Right cardiac atrium (tissue), 5 donors: Measurements from ENCODE around the gene GADD45G. TPM values are rescaled to one million over a fixed set of nuclear protein-coding genes. Genes with fewer than 3 reads are reported as not detected.

Experiments
- ATAC-seq, 2 donors: fragments of 200-7000 bp; cut with Tn5 transposase; one replicate each; pipeline versions ENCODE4 v1.8.0 to v1.9.1; 2020; ENCODE audit warnings: moderate library complexity in 2 of 2, mild to moderate bottlenecking in 1 of 2
- DNase-seq, 3 donors: peaks; one replicate each; pipeline ENCODE4 v3.0.0-alpha.2; 2020
- H3K27ac ChIP-seq: one replicate; pipeline ENCODE4 v1.5.1; 2013; ENCODE audit warnings: mild to moderate bottlenecking, low read length, control low read depth, moderate library complexity
- H3K27me3 ChIP-seq: one replicate; pipeline ENCODE4 v1.6.1; 2013; ENCODE audit not compliant: control insufficient read depth, insufficient read depth
- H3K4me1 ChIP-seq: one replicate; pipeline ENCODE4 v1.6.1; 2013; ENCODE audit warnings: low read length; ENCODE audit not compliant: control insufficient read depth, insufficient read depth
- H3K4me3 ChIP-seq: one replicate; pipeline ENCODE4 v1.5.1; 2013; ENCODE audit warnings: low read length, control low read depth
- H3K9me3 ChIP-seq: one replicate; pipeline ENCODE4 v1.6.1; 2013; ENCODE audit warnings: low read length; ENCODE audit not compliant: control insufficient read depth
- WGBS: extraction: QIAGEN DNeasy Blood & Tissue Kit; methylation state at CpG from one replicate; pipeline ENCODE4 v1.1.7; 2013; 5-methylcytosine and 5-hydroxymethylcytosine counted together
- intact Hi-C, 4 donors: fragments of 100-400 bp; cut with DNase I; formaldehyde crosslinking; loops; one replicate each; pipeline versions ENCODE4 v1.11.0 to v1.14.0; 2022 to 2023
- polyA plus RNA-seq: library from polyadenylated mRNA; stranded (reverse); fragments of 200-250 nt; gene quantifications from one replicate; pipeline ENCODE4 v1.2.3, GENCODE V29; 2013
- total RNA-seq, 4 donors: library from RNA; stranded (reverse); fragmentation: NEBNext Ultra II Directional; extraction: Animal tissue kit (Norgen Biotek cat#: 25700); gene quantifications; one replicate each; pipeline ENCODE4 v1.2.1, GENCODE V29; 2021
- donor health status: healthy with polysubstance abuse.
- donor health status: DM: no; HTN: yes; CAD: no.
- donor health status: DM: no; HTN: no; CAD: no.
- donor health status: DM: no; HTN: yes; CAD: no; lungs with severe emphysema.
- donor health status: DM: yes; HTN: yes; CAD: no.

Gene GADD45G
- total and polyA plus RNA-seq, 5 donors, result 27.6 to 157 (median 102) TPM

DNA sequence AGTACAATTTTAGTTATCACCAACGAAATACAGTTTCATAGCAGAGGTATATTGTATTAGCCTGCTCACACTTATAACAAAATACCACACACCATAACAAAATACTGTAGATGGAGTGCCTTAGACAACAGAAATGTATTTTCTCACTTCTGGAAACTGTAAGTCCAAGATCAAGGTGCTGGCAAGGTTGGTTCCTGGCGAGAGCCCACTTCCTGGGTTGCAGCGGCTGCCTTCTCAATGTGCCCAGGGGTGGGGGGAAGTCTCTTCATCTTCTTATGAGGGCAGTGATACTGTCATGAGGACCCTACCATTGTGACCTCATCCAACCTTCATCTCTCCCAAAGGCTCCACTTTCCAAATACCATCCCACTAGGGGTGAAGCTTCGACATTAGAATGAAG lies 30.5 kb upstream of the GADD45G start:
- intact Hi-C loops, result no loop called here
- no peak for DNase-seq
- H3K27me3 ChIP-seq, result no peaks in the 10 kb centered on the region
- no peaks in the 10 kb centered on the region for H3K4me1 ChIP-seq
- no peak overlapping the region for H3K27ac ChIP-seq
- WGBS, result 53% methylated on average over 4 of the region's 4 CpGs
- H3K9me3 ChIP-seq, result no peaks in the 10 kb centered on the region
- ATAC-seq, result no peak
- H3K4me3 ChIP-seq, result no peak overlapping the region

DNA sequence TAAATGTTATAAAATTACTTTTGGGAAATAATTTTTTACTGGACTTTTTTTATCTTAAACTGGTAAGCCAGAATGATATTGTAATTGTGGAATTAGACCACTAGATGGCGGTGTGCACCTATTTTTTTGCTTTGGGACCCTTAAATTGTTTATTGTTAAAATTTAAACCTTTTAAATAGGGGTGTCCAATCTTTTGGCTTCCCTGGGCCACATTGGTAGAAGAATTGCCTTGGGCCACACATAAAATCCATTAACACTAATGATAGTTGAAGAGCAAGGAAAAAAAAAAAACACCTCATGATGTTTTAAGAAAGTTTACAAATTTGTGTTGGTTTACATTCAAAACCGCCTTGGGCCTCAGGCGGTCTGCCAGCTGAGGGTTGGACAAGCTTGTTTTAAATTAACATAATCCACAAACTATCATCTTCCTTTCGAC lies 28.4 kb upstream of the GADD45G start:
- DNase-seq, result no peak
- intact Hi-C loops, result no loop called here
- no peak for ATAC-seq
- no peaks in the 10 kb centered on the region for H3K9me3 ChIP-seq
- no peak overlapping the region for H3K4me3 ChIP-seq
- 37% methylated on average over 4 of the region's 4 CpGs for WGBS
- H3K4me1 ChIP-seq, result no peaks in the 10 kb centered on the region
- H3K27me3 ChIP-seq, result no peaks in the 10 kb centered on the region
- no peak overlapping the region for H3K27ac ChIP-seq

DNA sequence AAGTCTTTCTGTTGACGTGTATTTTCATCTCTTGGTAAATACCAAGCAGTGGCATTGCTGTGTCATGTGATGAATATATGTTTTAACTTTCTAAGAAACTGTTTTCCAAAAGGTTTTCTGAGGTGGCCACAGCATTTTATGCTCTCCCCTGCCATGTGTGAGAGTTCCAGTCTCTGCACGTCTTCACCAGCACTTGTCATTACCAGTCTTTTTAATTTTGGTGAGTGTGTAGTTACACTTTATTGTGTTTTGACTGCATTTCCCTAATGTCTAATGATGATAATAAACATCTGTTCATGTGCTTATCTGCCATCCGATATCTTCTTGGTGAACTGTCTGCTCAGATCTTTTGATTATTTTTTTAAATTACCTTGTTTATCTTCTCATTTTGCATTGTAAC lies 27.4 kb upstream of the GADD45G start:
- WGBS, result 91% methylated on average over 3 of the region's 3 CpGs
- H3K27ac ChIP-seq, result no peak overlapping the region
- no peak overlapping the region for H3K4me3 ChIP-seq
- intact Hi-C loops, result no loop called here
- ATAC-seq (no peak), DNase-seq (no peak)
- H3K9me3 ChIP-seq, result no peaks in the 10 kb centered on the region
- no peaks in the 10 kb centered on the region for H3K27me3 ChIP-seq
- no peaks in the 10 kb centered on the region for H3K4me1 ChIP-seq

DNA sequence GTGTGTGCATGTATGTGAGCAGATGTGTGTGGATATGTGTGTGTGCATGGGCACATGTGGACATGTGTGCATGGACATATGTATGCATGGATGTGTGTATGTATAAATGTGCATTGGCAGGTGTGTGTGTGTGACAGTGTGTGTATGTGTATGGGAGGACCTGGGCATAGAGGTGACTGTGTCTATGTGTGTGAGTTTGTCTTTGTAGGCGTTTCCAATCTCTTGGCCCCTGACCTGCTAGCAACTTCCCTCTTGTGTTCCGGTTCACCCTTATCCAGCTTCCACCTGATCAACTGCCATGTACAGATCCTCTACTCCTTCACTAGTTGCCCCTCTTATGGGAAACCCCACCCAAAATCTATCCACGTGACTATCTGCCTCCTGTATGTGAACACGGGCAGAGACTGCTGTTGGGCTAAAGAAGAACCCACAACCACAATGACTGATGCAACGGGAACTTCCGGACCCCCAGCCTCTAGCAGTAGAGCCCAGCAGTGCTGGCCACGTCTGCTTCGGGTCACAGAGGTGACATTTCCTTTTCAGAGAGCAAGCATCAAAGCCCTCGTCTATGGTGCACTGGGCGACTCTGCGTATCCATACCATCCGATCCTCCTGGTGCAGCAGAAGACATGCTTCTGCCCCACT lies 24.9 kb upstream of the GADD45G start:
- no peak overlapping the region for H3K27ac ChIP-seq
- DNase-seq, result no peak
- no peaks in the 10 kb centered on the region for H3K27me3 ChIP-seq
- no peaks in the 10 kb centered on the region for H3K9me3 ChIP-seq
- intact Hi-C loops, result no loop called here
- peak in 1 of 2 donors; percentile 21 for ATAC-seq
- no peaks in the 10 kb centered on the region for H3K4me1 ChIP-seq
- 72% methylated on average over 12 of the region's 12 CpGs for WGBS
- no peak overlapping the region for H3K4me3 ChIP-seq

DNA sequence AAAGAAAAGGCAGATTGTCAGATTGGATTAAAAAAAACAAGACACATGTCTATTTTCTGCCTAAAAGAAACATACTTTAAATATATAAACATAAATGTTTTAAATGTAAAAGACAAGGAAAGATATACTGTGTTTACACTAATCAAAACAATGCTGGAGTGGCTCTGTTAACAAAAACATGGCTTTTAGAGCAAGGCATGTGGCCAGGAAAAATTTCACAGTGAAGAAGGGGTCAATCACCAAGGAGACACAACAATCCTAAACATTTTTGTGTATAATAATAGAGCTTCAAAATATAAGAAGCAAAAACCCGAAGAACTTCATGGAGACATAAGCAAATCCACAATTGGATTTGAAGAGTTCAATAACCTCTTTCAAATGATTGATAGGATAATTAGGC lies 18.5 kb upstream of the GADD45G start:
- Histone ChIP-seq H3K4me1 (no peaks in the 10 kb centered on the region), H3K4me3 (no peak overlapping the region), H3K27ac (no peak overlapping the region), H3K27me3 (no peaks in the 10 kb centered on the region), H3K9me3 (no peaks in the 10 kb centered on the region)
- ATAC-seq (no peak), DNase-seq (no peak)
- intact Hi-C loops, result no loop called here
- WGBS, result 61% methylated on average over 1 of the region's 1 CpG

DNA sequence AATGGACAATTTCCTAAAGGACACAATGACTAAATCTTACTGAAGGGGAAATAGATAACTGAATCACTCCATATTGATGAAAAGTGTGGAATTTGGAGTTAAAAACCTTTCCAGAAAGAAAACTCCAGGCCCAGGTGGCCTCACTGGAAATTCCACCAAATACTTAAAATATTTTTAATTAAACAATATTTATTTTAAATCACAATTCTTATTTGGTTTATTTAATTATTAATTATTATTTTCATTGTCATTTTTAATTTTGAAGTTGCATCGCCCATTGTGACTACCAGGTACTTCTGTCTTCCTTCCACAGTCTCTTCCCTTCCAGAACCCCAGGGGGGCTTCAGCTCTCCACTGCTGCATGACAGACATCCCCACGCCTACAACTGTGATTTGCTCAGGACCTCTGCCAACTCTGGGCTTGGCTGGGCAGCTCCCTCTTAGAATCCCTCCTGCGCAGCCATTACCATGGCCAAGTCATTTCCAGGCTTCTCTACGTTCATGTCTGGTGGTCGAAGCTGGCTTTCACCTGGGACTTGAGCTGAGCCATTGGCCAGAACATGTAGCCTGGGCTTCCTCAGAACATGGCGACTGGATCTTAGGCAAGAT lies 16.4 kb upstream of the GADD45G start:
- H3K27me3 ChIP-seq, result no peaks in the 10 kb centered on the region
- WGBS, result 89% methylated on average over 6 of the region's 6 CpGs
- no peaks in the 10 kb centered on the region for H3K4me1 ChIP-seq
- no peak overlapping the region for H3K4me3 ChIP-seq
- intact Hi-C loops, result no loop called here
- H3K9me3 ChIP-seq, result no peaks in the 10 kb centered on the region
- DNase-seq (no peak), ATAC-seq (no peak)
- H3K27ac ChIP-seq, result no peak overlapping the region

DNA sequence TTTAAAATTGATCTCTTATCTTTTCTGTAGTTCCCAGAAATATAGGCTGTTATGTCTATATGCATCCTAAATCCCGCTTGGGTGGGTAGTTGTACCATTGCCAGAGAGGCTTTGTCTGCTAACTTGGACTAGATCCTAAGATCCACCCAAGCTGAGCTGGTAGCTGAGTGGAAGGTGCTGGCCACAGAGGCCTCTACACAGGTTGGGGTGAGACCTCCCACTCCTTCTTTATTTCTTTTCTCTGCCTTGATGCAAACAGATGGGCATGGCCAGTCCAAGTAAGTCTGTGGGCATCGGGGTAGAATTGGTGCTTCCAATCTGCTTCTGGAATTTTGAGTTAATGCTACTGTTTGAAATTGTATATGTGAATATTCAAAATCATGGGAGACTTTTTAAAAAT lies 14.4 kb upstream of the GADD45G start:
- DNase-seq (no peak), ATAC-seq (no peak)
- 88% methylated on average over 2 of the region's 2 CpGs for WGBS
- H3K4me1 ChIP-seq, result no peaks in the 10 kb centered on the region
- H3K27me3 ChIP-seq, result no peaks in the 10 kb centered on the region
- H3K4me3 ChIP-seq, result no peak overlapping the region
- intact Hi-C loops, result loop anchor here (10.0 kb wide), 2 partner anchors 1284 to 1304 kb away; no protein-coding TSS in a partner anchor
- H3K9me3 ChIP-seq, result no peaks in the 10 kb centered on the region
- H3K27ac ChIP-seq, result no peak overlapping the region

DNA sequence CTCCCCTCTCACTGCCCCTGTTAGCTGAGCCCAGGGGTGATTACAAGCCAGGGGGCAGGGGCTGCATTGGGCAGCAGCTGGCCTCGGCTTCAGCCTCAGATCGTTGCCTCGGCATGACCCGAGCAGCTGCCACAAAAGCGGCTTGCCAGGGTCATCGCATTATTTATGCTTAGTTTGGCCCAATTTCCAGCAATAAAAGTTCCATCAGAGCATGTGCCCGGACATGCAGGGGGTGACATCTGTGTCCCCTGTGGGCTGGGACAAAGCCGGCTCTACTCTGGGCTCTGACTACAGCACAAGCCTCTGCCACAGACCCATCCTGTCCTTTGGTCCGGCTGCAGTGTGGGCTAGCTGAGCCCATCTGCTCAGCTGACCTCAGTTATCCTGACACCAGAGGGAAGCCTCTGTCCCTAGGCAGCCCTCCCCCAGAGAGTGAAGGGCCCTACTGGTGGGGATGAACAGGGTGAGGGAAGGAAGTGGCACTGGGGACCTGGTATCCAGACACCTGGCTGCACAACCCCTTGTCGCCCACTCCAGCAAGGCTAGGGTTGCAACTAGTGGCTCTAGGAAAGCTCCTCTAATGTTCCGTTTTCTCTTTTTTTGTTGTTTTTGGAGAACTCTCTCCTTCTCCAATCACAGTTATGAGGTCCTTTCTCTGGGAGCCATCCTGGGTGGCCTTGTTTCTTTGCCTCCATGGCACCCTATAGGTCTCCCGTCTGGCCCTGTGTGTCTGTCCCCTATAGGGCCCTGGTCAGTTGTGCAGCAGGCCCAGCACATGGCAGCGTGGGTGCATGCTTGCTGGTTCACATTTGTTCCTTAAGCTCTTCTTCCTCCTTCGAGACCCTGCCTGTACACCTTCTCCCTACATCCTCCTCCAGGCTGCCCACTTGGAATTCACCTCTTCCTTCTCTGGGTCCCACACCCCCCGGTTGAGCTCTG lies 13.3 kb upstream of the GADD45G start:
- H3K27ac ChIP-seq, result no peak overlapping the region
- intact Hi-C loops, result loop anchor here (10.0 kb wide), 2 partner anchors 1283 to 1303 kb away; no protein-coding TSS in a partner anchor
- no peaks in the 10 kb centered on the region for H3K27me3 ChIP-seq
- no peaks in the 10 kb centered on the region for H3K4me1 ChIP-seq
- no peaks in the 10 kb centered on the region for H3K9me3 ChIP-seq
- no peak for ATAC-seq
- WGBS, result 85% methylated on average over 15 of the region's 15 CpGs
- DNase-seq, result no peak
- H3K4me3 ChIP-seq, result no peak overlapping the region

DNA sequence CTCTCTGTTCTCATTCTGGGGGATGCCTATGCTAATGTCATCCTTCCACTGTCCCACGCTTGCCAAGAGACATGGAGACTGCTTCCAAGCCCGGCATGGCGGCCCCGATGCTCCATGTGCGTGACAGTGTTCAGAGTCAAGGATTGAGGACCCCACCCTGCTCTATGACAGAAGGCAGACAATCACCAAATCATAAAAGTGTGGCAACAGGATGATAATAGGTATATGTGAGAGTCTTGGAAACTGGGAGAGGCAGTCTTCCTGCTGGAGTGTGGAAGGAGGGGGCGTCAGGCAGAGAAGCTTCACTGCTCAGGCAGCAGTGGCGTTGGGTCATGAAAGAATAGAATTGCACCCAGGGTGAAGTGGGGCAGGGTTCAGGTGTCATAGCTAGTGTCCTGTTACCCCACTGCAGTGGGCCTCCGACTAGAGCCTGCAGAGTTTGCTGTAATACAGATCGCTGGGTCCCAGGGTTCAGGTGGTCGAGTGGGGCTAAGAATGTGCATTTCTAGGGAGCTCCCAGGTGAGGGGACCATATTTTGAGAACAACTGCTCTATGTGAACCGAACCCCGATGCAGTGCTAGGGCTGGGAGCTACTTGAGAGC lies 12.5 kb upstream of the GADD45G start:
- no peaks in the 10 kb centered on the region for H3K4me1 ChIP-seq
- H3K9me3 ChIP-seq, result no peaks in the 10 kb centered on the region
- ATAC-seq, result no peak
- intact Hi-C loops, result loop anchor here (10.0 kb wide), 2 partner anchors 1282 to 1302 kb away; no protein-coding TSS in a partner anchor
- WGBS, result 93% methylated on average over 12 of the region's 12 CpGs
- no peaks in the 10 kb centered on the region for H3K27me3 ChIP-seq
- H3K27ac ChIP-seq, result no peak overlapping the region
- no peak overlapping the region for H3K4me3 ChIP-seq
- DNase-seq, result no peak

DNA sequence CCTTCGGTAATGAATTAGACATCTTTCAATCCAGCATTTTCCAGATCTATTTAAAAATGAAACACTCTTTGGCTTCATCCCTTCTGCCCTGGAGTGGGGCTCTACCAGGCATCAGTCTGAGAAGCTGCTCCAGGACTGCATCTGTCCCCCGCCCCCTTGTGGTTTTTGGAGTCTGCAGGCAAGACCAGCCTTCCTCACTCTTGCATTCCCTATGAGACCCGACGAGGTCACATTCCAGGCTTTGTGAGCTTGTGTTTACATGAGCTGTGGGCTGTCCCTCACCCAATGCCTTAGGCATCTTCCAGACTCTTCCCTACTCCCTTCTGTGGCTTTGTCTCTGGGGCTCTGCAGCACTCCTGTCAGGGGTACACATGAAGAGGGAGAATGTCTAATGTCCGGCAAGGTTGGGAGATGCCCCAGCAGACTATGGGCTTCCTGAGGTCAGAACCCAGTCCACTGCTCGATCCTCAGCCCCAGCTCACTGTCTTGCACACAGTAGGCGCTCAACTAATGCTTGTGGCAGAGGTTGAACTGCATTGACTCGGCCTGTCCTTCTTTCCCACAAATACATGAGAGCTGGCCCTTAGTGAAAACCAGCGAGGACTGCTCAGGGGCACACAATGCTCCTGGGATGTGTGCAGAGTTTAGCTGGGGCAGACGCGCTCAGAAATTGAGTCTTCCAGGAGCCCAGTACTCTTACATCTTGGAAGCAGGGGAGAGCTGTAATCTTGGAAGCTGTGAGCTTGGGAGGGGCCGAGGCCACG lies 11.7 kb upstream of the GADD45G start:
- H3K27ac ChIP-seq, result no peak overlapping the region
- H3K27me3 ChIP-seq, result no peaks in the 10 kb centered on the region
- DNase-seq (no peak), ATAC-seq (no peak)
- H3K4me1 ChIP-seq, result no peaks in the 10 kb centered on the region
- H3K4me3 ChIP-seq, result no peak overlapping the region
- intact Hi-C loops, result loop anchor here (10.0 kb wide), 2 partner anchors 1282 to 1302 kb away; no protein-coding TSS in a partner anchor
- WGBS, result 57% methylated on average over 13 of the region's 13 CpGs
- no peaks in the 10 kb centered on the region for H3K9me3 ChIP-seq
